ENCODE results near the gene ANKMY2. TPM values are rescaled to one million over a fixed set of nuclear protein-coding genes. Genes with fewer than 3 reads are reported as not detected.

ANKMY2 gene
- total and polyA plus RNA-seq, 8 donors: 3.9 to 11.4 (median 8.2) TPM

DNA sequence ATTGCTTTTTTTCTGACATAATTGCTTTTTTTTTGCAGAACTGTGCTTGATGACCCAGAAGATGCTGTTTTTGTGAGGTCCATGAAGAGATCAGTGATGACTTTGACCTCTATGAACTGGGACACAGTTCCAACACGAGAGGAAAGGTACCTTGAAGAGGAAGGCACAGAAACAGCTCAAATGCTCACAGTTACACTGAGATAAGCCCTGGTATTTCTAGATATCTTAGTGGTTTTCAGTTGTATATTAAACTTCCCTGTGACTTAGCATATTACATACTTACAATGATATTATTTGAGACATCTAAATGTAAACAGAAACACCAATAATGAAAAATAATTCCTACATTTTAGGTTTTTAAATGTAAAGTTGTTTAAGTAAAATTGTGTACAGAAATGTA is 64.3 kb downstream of the ANKMY2 start:
- Histone ChIP-seq H3K27ac (no peak overlapping the region), H3K36me3 (no peaks in the 10 kb centered on the region), H3K9me3 (no peaks in the 10 kb centered on the region), H3K4me1 (no peaks in the 10 kb centered on the region), H3K27me3 (no peaks in the 10 kb centered on the region), H3K4me3 (no peak overlapping the region)
- DNase-seq (no peak), ATAC-seq (no peak), FAIRE-seq (no peak)
- WGBS, 2 donors: 29% methylated on average over 1 of the region's 1 CpG
- TF ChIP-seq, protein P1, sequence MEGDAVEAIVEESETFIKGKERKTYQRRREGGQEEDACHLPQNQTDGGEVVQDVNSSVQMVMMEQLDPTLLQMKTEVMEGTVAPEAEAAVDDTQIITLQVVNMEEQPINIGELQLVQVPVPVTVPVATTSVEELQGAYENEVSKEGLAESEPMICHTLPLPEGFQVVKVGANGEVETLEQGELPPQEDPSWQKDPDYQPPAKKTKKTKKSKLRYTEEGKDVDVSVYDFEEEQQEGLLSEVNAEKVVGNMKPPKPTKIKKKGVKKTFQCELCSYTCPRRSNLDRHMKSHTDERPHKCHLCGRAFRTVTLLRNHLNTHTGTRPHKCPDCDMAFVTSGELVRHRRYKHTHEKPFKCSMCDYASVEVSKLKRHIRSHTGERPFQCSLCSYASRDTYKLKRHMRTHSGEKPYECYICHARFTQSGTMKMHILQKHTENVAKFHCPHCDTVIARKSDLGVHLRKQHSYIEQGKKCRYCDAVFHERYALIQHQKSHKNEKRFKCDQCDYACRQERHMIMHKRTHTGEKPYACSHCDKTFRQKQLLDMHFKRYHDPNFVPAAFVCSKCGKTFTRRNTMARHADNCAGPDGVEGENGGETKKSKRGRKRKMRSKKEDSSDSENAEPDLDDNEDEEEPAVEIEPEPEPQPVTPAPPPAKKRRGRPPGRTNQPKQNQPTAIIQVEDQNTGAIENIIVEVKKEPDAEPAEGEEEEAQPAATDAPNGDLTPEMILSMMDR (IDR thresholded peaks at IDR 0.05): no peak
- intact Hi-C loops (cut with DNase I): no loop called here

DNA sequence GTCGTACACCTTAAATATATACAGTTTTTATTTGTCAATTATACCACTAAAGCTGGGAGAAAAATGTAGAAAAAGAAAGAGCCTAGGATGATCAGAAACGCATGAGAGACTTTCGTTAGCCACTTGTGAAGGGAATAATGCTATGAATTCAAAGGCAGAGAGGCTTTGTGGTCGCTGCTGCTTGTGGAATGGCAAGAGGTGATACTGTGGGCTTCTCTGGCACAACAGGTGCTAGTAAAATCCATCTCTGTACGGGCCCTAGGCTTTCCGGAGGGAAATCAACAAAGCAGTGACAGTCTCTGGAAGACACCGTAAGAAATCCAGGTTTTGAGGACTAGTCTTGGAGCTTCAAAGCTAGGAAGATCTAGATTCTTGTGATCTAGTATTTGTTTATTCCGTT is 66.3 kb downstream of the ANKMY2 start:
- 78 to 83% methylated on average over 8 of the region's 8 CpGs for WGBS, 2 donors
- Histone ChIP-seq H3K27me3 (no peaks in the 10 kb centered on the region), H3K4me1 (no peaks in the 10 kb centered on the region), H3K9me3 (no peaks in the 10 kb centered on the region), H3K27ac (no peak overlapping the region), H3K4me3 (no peak overlapping the region), H3K36me3 (no peaks in the 10 kb centered on the region)
- intact Hi-C loops (cut with DNase I): no loop called here
- ATAC-seq (no peak), DNase-seq (no peak), FAIRE-seq (no peak)
- TF ChIP-seq, protein P1 (IDR thresholded peaks at IDR 0.05): no peak

DNA sequence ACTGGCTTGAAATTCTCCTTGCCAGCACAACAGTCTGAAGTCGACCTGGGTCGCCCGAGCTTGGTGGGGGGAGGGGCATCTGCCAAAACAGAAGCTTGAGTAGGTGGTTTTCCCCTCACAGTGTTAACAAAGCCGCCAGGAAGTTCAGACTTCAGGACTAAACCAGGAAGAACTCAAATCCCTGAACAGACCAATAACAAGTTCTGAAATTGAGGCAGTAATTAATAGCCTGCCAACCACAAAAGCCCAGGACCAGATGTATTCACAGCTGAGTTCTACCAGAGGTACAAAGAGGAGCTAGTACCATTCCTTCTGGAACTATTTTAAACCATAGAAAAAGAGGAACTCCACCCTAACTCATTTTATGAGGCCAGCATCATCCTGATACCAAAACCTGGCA is 73.6 kb downstream of the ANKMY2 start:
- 70 to 87% methylated on average over 4 of the region's 4 CpGs for WGBS, 2 donors
- H3K27ac ChIP-seq: no peak overlapping the region
- H3K36me3 ChIP-seq: no peaks in the 10 kb centered on the region
- TF ChIP-seq, protein P1 (IDR thresholded peaks at IDR 0.05): no peak
- no peaks in the 10 kb centered on the region for H3K27me3 ChIP-seq
- H3K4me3 ChIP-seq: no peak overlapping the region
- no peak for FAIRE-seq
- no peaks in the 10 kb centered on the region for H3K4me1 ChIP-seq
- no peak for DNase-seq
- ATAC-seq: no peak
- intact Hi-C loops (cut with DNase I): no loop called here
- H3K9me3 ChIP-seq: no peaks in the 10 kb centered on the region

DNA sequence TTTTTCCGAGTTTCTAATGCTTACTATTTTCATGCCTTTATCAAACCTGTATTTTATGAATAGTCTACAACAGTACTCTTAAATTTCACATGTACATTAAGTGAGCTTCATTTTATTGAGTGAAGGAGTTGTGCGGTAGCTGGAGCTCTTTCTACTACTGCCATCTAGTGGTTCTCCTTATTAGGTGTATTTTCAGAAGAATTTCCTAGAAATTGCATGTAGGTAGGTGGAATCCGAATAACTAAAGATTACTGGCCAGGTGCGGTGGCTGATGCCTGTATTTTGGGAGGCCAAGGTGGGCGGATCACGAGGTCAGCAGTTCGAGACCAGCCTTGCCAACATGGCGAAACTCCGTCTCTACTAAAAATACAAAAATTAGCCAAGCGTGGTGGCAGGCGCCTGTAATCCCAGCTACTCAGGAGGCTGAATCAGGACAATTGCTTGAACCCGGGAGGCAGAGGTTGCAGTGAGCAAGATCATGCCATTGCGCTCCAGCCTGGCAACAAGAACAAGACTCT is 80.6 kb downstream of the ANKMY2 start:
- H3K9me3 ChIP-seq: no peaks in the 10 kb centered on the region
- no peaks in the 10 kb centered on the region for H3K27me3 ChIP-seq
- intact Hi-C loops (cut with DNase I): loop anchor here in 1 of 3 donors (5.0 to 10.0 kb wide), 2 partner anchors 130 to 488 kb away; no protein-coding TSS in a partner anchor
- 22 to 25% methylated on average over 13 of the region's 13 CpGs for WGBS, 2 donors
- ATAC-seq (peak; percentile 80 to 95 (median 90)), DNase-seq (no peak), FAIRE-seq (peak; percentile 95)
- H3K4me3 ChIP-seq: no peak overlapping the region
- TF ChIP-seq, protein P1 (IDR thresholded peaks at IDR 0.05): peak; percentile 46 to 66 (median 63)
- H3K36me3 ChIP-seq: no peaks in the 10 kb centered on the region
- no peaks in the 10 kb centered on the region for H3K4me1 ChIP-seq
- no peak overlapping the region for H3K27ac ChIP-seq

GRCh38 chr7:16564023-16564380 is 81.6 kb downstream of the ANKMY2 start:
- no peaks in the 10 kb centered on the region for H3K27me3 ChIP-seq
- FAIRE-seq (no peak), ATAC-seq (no peak), DNase-seq (no peak)
- H3K4me3 ChIP-seq: no peak overlapping the region
- intact Hi-C loops (cut with DNase I): loop anchor here in 1 of 3 donors (10.0 kb wide), 1 partner anchor 129 kb away; no protein-coding TSS in a partner anchor
- 82 to 97% methylated on average over 4 of the region's 4 CpGs for WGBS, 2 donors
- no peaks in the 10 kb centered on the region for H3K36me3 ChIP-seq
- no peaks in the 10 kb centered on the region for H3K9me3 ChIP-seq
- no peaks in the 10 kb centered on the region for H3K4me1 ChIP-seq
- TF ChIP-seq, protein P1 (IDR thresholded peaks at IDR 0.05): no peak
- no peak overlapping the region for H3K27ac ChIP-seq
